Measurements from ENCODE around the gene RPL32.
"Not testable (repeated sequence)": the region's sequence is repeated elsewhere in the genome, so short reads cannot be mapped to it uniquely, and the experiment has no call there.

RPL32 gene

GRCh38 chr3:12841149-12841969 is at the start of gene RPL32:
Gene RPL32 (minus strand): TSS chr3:12841565. CDS start chr3:12840237, 1,328 bp downstream.
- in situ Hi-C loops (cut with MboI; ENCODE audit: low sequenced_read_pairs): no loop called here

GRCh38 chr3:12890610-12891390 is 49.4 kb upstream of the RPL32 start:
- in situ Hi-C loops (cut with MboI; ENCODE audit: low sequenced_read_pairs): no loop called here

- in situ Hi-C loops (cut with MboI; ENCODE audit: low sequenced_read_pairs): no loop called here
Observed at GRCh38 chr3:12886736-12887135, 45.4 kb upstream of the RPL32 start.

GRCh38 chr3:12886106-12886679 is 44.8 kb upstream of the RPL32 start:
- in situ Hi-C loops (cut with MboI; ENCODE audit: low sequenced_read_pairs): no loop called here

GRCh38 chr3:12885583-12885930 is 44.2 kb upstream of the RPL32 start:
- in situ Hi-C loops (cut with MboI; ENCODE audit: low sequenced_read_pairs): no loop called here

GRCh38 chr3:12884790-12885582 is 43.6 kb upstream of the RPL32 start:
- in situ Hi-C loops (cut with MboI; ENCODE audit: low sequenced_read_pairs): no loop called here

- in situ Hi-C loops (cut with MboI; ENCODE audit: low sequenced_read_pairs): no loop called here
Observed at GRCh38 chr3:12884186-12884680, 42.9 kb upstream of the RPL32 start.

- in situ Hi-C loops (cut with MboI; ENCODE audit: low sequenced_read_pairs): no loop called here
Observed at GRCh38 chr3:12882336-12883310, 41.3 kb upstream of the RPL32 start.

GRCh38 chr3:12881858-12882257 is 40.5 kb upstream of the RPL32 start:
- in situ Hi-C loops (cut with MboI; ENCODE audit: low sequenced_read_pairs): not testable (repeated sequence)

- in situ Hi-C loops (cut with MboI; ENCODE audit: low sequenced_read_pairs): no loop called here
Observed at GRCh38 chr3:12879191-12879815, 37.9 kb upstream of the RPL32 start.

GRCh38 chr3:12878758-12879157 is 37.4 kb upstream of the RPL32 start:
- in situ Hi-C loops (cut with MboI; ENCODE audit: low sequenced_read_pairs): not testable (repeated sequence)

- in situ Hi-C loops (cut with MboI; ENCODE audit: low sequenced_read_pairs): no loop called here
Observed at GRCh38 chr3:12878141-12878574, 36.8 kb upstream of the RPL32 start.

- in situ Hi-C loops (cut with MboI; ENCODE audit: low sequenced_read_pairs): no loop called here
Observed at GRCh38 chr3:12877040-12877439, 35.7 kb upstream of the RPL32 start.

- in situ Hi-C loops (cut with MboI; ENCODE audit: low sequenced_read_pairs): no loop called here
Observed at GRCh38 chr3:12875857-12876836, 34.8 kb upstream of the RPL32 start.

GRCh38 chr3:12871404-12871983 is 30.1 kb upstream of the RPL32 start:
- in situ Hi-C loops (cut with MboI; ENCODE audit: low sequenced_read_pairs): no loop called here

- in situ Hi-C loops (cut with MboI; ENCODE audit: low sequenced_read_pairs): no loop called here
Observed at GRCh38 chr3:12870942-12871341, 29.6 kb upstream of the RPL32 start.

- in situ Hi-C loops (cut with MboI; ENCODE audit: low sequenced_read_pairs): no loop called here
Observed at GRCh38 chr3:12869035-12869621, 27.8 kb upstream of the RPL32 start.
